Activated CD4-positive, alpha-beta T cell treated with anti-CD3 and anti-CD28 coated beads, Interleukin-2, amount 50 U/mL, for 24 hours (primary cell): ENCODE measurements around the gene DHDH.

ENCODE experiments used
- DNase-seq, 2 donors: peaks; one replicate each; pipeline ENCODE4 v3.0.0-alpha.2; 2020; ENCODE audit warnings: low read depth in 1 of 2, low spot score in 1 of 2

Gene DHDH

GRCh38 chr19:48991873-48992580, 58.5 kb downstream of the DHDH start:
- DNase-seq = no peak

- no peak for DNase-seq
Observed at GRCh38 chr19:48992581-48993174, 59.2 kb downstream of the DHDH start.

GRCh38 chr19:48993175-48994034, 59.9 kb downstream of the DHDH start, which contains the start of the genes GYS1 and RUVBL2:
TSS of gene GYS1 (minus strand) at chr19:48993309. CDS start at chr19:48993112, 197 bp downstream.
TSS of gene RUVBL2 (plus strand) at chr19:48993887. CDS start at chr19:48993912, 25 bp downstream.
- peak; percentile 98 for DNase-seq

- no peak for DNase-seq
Observed at GRCh38 chr19:48994035-48994386, 60.5 kb downstream of the DHDH start.
